Measurements from ENCODE around the gene DOC2B.
"Not testable (repeated sequence)": the region's sequence is repeated elsewhere in the genome, so short reads cannot be mapped to it uniquely, and the experiment has no call there.

DOC2B gene

DNA sequence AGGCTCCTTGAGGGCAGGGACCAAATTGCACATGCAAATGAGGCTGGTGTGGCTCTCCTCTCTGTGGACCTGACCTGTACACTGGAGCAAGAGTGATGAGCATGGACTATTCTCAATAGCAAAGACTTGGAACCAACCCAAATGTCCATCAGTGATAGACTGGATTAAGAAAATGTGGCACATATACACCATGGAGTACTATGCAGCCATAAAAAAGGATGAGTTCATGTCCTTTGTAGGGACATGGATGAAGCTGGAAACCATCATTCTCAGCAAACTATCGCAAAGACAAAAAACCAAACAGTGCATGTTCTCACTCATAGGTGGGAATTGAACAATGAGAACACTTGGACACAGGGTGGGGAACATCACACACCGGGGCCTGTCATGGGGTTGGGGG, 43.1 kb upstream of the DOC2B start:
- H3K4me1 ChIP-seq (ENCODE audit: control insufficient read depth, insufficient read depth, low read length): peaks cover 16% of the 10 kb centered on the region
- not testable (repeated sequence) for H3K9me3 ChIP-seq (ENCODE audit: control insufficient read depth, low read length); H3K27me3 ChIP-seq (ENCODE audit: control insufficient read depth, insufficient read depth, low read length, poor library complexity, severe bottlenecking); H3K4me3 ChIP-seq (ENCODE audit: insufficient read depth, low read depth, low read length); H3K27ac ChIP-seq (ENCODE audit: insufficient read depth, low read depth, low read length, poor library complexity, severe bottlenecking); H3K36me3 ChIP-seq (ENCODE audit: control insufficient read depth, insufficient read depth, low read length)
- WGBS, 2 experiments: 94 to 100% methylated on average over 1 to 2 of the region's 2 CpGs

DNA sequence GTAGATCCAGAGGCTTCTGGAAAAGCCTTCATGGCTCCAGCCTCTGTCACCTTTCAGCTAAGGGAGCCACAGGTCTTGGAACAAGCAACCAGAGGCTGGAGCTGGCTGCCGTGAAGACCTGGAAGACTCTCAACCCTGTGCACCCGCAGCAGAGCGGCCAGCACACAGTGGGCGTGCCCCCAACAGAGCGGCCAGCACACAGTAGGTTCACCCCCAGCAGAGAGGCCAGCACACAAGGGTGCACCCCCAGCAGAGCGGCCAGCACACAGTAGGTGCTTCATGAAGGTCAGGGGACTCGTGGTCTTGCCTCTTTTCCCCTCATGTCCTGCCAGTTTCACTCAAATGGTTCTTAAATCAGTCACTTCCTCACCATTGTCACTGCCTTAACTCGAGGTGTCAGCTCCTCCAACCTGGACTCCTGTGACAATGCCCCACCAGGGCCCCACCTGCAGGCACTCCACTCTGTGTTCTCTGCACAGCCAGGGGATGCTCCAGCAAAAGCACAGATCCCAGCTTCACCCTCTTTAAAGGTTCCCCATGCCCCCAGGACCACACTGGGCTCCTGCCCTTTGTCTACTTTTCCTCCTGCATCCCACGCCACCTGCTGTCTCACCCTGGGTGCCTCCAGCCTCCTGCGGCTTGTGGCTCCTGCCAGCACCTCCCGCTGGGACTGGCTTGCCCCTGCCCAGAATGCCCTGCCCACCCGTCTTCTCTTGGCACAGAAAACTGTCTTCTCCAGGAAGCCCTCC, 42.4 kb upstream of the DOC2B start:
- H3K4me3 ChIP-seq (ENCODE audit: insufficient read depth, low read depth, low read length): no peak overlapping the region
- WGBS, 2 experiments: 86 to 87% methylated on average over 12 of the region's 12 CpGs
- no peaks in the 10 kb centered on the region for H3K9me3 ChIP-seq (ENCODE audit: control insufficient read depth, low read length)
- H3K27ac ChIP-seq (ENCODE audit: insufficient read depth, low read depth, low read length, poor library complexity, severe bottlenecking): no peak overlapping the region
- peaks cover 16% of the 10 kb centered on the region for H3K4me1 ChIP-seq (ENCODE audit: control insufficient read depth, insufficient read depth, low read length)
- no peaks in the 10 kb centered on the region for H3K27me3 ChIP-seq (ENCODE audit: control insufficient read depth, insufficient read depth, low read length, poor library complexity, severe bottlenecking)
- no peaks in the 10 kb centered on the region for H3K36me3 ChIP-seq (ENCODE audit: control insufficient read depth, insufficient read depth, low read length)

DNA sequence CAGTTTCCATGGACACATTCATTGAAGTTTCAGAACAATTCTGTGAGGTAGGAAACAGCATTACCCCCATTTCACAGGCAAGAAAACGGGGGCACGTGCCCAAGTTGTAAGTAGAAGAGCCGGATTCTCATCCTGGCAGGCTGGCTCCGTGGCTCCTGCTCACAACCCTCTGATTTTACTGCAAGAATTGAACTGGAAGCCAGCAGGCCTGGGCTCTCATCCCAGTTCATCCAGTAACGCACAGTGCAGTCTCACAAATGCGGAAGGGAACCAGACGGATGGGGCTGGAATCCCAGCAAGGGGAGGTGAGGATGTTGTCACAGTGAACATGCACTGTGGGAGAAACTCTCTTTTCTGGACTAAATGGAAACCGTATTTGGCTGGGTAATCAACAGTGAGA, 40.7 kb upstream of the DOC2B start:
- Histone ChIP-seq H3K27me3 (ENCODE audit: control insufficient read depth, insufficient read depth, low read length, poor library complexity, severe bottlenecking) (no peaks in the 10 kb centered on the region), H3K4me1 (ENCODE audit: control insufficient read depth, insufficient read depth, low read length) (peaks cover 4% of the 10 kb centered on the region), H3K27ac (ENCODE audit: insufficient read depth, low read depth, low read length, poor library complexity, severe bottlenecking) (no peak overlapping the region), H3K36me3 (ENCODE audit: control insufficient read depth, insufficient read depth, low read length) (no peaks in the 10 kb centered on the region), H3K9me3 (ENCODE audit: control insufficient read depth, low read length) (no peaks in the 10 kb centered on the region), H3K4me3 (ENCODE audit: insufficient read depth, low read depth, low read length) (no peak overlapping the region)
- WGBS, 2 experiments: 94 to 95% methylated on average over 8 of the region's 8 CpGs

DNA sequence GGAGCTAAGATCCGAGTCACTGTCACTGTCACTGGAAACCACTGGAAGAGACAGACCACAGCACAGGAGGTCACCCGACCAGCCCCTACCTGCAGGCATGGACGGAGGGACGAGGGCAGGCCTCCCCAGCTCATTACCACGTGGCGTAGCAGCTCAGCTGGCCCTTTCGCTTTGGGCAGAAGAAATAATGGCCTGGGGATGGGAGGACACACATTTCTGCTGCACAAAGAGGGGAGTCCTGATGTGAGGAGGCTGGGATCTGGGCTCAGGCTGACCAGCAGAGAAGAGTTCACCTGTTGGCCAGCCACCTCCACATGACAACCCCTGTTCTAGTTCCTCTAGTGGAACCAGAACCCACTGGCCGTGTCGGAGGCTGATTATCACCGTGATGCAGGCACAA, 38.2 kb upstream of the DOC2B start:
- no peak overlapping the region for H3K4me3 ChIP-seq (ENCODE audit: insufficient read depth, low read depth, low read length)
- no peaks in the 10 kb centered on the region for H3K4me1 ChIP-seq (ENCODE audit: control insufficient read depth, insufficient read depth, low read length)
- H3K9me3 ChIP-seq (ENCODE audit: control insufficient read depth, low read length): no peaks in the 10 kb centered on the region
- H3K36me3 ChIP-seq (ENCODE audit: control insufficient read depth, insufficient read depth, low read length): no peaks in the 10 kb centered on the region
- WGBS, 2 experiments: 89 to 90% methylated on average over 10 of the region's 10 CpGs
- no peak overlapping the region for H3K27ac ChIP-seq (ENCODE audit: insufficient read depth, low read depth, low read length, poor library complexity, severe bottlenecking)
- no peaks in the 10 kb centered on the region for H3K27me3 ChIP-seq (ENCODE audit: control insufficient read depth, insufficient read depth, low read length, poor library complexity, severe bottlenecking)

DNA sequence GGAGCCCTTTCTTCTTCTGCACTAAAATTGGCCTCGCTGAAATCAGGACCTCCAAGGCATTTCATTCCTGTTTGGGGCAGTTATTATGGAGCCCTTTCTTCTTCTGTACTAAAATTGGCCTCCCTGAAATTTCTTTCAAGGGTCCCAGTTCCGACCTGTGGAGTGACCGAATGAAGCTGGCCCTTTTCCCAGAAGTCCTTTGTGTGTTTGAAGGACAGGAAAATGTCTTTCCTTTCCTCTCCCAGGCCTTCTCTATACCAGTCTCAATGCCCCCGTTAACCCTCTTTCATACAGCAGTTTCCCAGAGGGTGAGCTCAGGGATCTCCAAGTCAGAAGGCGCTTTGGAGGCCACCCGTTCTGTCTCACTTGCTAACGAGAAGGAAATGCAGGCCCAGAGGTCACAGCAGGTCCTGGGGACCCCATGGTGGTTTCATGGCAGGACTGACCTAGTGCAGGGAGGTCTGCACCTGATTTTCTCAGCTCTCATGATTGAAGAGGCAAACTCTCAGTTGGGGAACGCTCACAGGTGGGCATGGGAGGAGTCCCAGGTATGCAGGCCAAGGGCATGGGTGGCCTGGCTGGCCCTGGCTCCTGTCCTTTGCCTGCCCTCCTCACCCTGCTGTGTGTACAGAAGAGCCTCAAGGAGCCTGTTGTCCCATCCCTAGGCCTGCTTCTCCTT, 37.1 kb upstream of the DOC2B start:
- Histone ChIP-seq H3K4me1 (ENCODE audit: control insufficient read depth, insufficient read depth, low read length) (no peaks in the 10 kb centered on the region), H3K4me3 (ENCODE audit: insufficient read depth, low read depth, low read length) (no peak overlapping the region), H3K27ac (ENCODE audit: insufficient read depth, low read depth, low read length, poor library complexity, severe bottlenecking) (no peak overlapping the region), H3K27me3 (ENCODE audit: control insufficient read depth, insufficient read depth, low read length, poor library complexity, severe bottlenecking) (no peaks in the 10 kb centered on the region), H3K9me3 (ENCODE audit: control insufficient read depth, low read length) (no peaks in the 10 kb centered on the region), H3K36me3 (ENCODE audit: control insufficient read depth, insufficient read depth, low read length) (no peaks in the 10 kb centered on the region)
- WGBS, 2 experiments: 82 to 84% methylated on average over 8 of the region's 8 CpGs

DNA sequence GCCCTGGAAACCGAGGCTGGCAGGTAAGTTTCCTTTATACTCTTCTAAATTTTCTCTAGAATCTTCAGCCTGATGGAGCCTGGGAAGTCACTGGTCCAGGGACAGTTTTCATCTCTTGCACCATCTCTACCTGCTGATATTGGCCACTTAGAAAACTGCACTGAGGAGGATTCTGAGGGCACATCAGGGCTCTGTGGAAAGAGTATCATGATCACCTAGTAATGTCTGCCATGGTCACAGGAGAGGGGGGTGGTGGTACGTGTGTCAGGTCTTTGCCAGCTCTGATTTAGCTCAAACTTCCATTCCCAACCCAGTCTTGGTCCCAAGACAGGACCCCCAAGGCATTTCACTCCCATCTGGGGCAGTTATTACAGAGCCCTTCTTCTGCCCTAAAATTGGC, 35.2 kb upstream of the DOC2B start:
- 77 to 80% methylated on average over 2 of the region's 2 CpGs for WGBS, 2 experiments
- Histone ChIP-seq H3K9me3 (ENCODE audit: control insufficient read depth, low read length) (no peaks in the 10 kb centered on the region), H3K4me1 (ENCODE audit: control insufficient read depth, insufficient read depth, low read length) (no peaks in the 10 kb centered on the region), H3K36me3 (ENCODE audit: control insufficient read depth, insufficient read depth, low read length) (no peaks in the 10 kb centered on the region), H3K4me3 (ENCODE audit: insufficient read depth, low read depth, low read length) (no peak overlapping the region), H3K27ac (ENCODE audit: insufficient read depth, low read depth, low read length, poor library complexity, severe bottlenecking) (no peak overlapping the region), H3K27me3 (ENCODE audit: control insufficient read depth, insufficient read depth, low read length, poor library complexity, severe bottlenecking) (no peaks in the 10 kb centered on the region)

DNA sequence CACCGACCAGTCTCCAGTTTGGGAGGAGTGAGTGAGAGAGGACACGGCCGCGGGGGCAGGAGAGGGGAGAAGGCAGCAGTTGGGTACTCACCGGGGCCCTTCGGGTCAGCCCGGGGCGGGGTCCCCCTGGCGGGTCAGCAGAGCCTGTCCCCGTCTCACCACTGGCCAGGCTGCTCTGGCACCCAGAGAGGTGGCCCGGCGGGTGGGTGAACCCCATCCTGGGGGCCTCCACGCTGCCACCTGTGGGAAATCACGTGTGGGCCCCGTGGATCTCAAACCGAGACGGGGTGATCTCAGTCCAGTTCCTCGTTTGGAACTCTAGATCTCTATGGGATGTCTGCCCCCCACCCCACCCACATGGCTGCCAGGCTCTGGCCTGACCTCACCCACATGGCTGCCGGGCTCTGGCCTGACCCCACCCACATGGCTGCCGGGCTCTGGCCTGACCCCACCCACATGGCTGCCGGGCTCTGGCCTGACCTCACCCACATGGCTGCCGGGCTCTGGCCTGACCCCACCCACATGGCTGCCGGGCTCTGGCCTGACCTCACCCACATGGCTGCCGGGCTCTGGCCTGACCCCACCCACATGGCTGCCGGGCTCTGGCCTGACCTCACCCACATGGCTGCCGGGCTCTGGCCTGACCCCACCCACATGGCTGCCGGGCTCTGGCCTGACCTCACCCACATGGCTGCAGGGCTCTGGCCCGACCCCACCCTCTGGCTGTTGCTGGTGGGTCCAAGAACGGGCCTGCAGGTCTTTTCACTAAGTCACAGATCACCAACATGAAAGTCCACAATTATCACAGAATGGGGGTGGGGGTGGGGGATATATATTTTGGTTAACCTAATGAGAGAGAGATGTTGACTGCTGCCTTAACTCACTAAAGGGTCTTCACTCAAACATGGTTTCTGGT, 34.4 kb upstream of the DOC2B start:
- not testable (repeated sequence) for H3K27ac ChIP-seq (ENCODE audit: insufficient read depth, low read depth, low read length, poor library complexity, severe bottlenecking); H3K4me1 ChIP-seq (ENCODE audit: control insufficient read depth, insufficient read depth, low read length); H3K36me3 ChIP-seq (ENCODE audit: control insufficient read depth, insufficient read depth, low read length); H3K27me3 ChIP-seq (ENCODE audit: control insufficient read depth, insufficient read depth, low read length, poor library complexity, severe bottlenecking); H3K9me3 ChIP-seq (ENCODE audit: control insufficient read depth, low read length)
- WGBS, 2 experiments: 38 to 43% methylated on average over 21 to 23 of the region's 29 CpGs
- H3K4me3 ChIP-seq (ENCODE audit: insufficient read depth, low read depth, low read length): peak overlapping the region; percentile 47

DNA sequence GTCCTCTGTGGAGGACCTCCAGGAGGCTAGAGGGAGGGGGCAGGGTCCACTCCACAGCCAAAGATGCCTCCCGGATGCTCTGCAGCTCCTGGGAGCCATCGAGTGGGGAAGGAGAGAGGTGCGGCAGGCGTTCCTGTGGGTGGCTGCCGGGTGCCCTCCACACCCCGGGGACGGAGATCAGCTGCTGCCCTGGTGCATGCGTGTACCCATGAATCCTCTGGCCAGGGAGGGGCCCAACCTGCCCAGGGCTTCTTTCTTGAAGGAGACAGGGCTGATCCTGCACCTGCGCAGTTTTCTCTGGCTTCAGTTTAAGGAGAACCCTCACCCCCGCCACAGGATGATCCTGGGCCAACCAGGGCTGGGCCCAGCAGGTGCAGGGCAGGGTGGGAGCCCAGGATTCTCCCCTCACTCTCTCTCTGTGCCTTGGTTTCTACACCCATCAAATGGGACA, 33.5 kb upstream of the DOC2B start:
- Histone ChIP-seq H3K4me1 (ENCODE audit: control insufficient read depth, insufficient read depth, low read length) (no peaks in the 10 kb centered on the region), H3K27ac (ENCODE audit: insufficient read depth, low read depth, low read length, poor library complexity, severe bottlenecking) (no peak overlapping the region), H3K36me3 (ENCODE audit: control insufficient read depth, insufficient read depth, low read length) (no peaks in the 10 kb centered on the region), H3K27me3 (ENCODE audit: control insufficient read depth, insufficient read depth, low read length, poor library complexity, severe bottlenecking) (no peaks in the 10 kb centered on the region), H3K4me3 (ENCODE audit: insufficient read depth, low read depth, low read length) (peak overlapping the region; percentile 47), H3K9me3 (ENCODE audit: control insufficient read depth, low read length) (no peaks in the 10 kb centered on the region)
- WGBS, 2 experiments: 92 to 94% methylated on average over 10 of the region's 10 CpGs

DNA sequence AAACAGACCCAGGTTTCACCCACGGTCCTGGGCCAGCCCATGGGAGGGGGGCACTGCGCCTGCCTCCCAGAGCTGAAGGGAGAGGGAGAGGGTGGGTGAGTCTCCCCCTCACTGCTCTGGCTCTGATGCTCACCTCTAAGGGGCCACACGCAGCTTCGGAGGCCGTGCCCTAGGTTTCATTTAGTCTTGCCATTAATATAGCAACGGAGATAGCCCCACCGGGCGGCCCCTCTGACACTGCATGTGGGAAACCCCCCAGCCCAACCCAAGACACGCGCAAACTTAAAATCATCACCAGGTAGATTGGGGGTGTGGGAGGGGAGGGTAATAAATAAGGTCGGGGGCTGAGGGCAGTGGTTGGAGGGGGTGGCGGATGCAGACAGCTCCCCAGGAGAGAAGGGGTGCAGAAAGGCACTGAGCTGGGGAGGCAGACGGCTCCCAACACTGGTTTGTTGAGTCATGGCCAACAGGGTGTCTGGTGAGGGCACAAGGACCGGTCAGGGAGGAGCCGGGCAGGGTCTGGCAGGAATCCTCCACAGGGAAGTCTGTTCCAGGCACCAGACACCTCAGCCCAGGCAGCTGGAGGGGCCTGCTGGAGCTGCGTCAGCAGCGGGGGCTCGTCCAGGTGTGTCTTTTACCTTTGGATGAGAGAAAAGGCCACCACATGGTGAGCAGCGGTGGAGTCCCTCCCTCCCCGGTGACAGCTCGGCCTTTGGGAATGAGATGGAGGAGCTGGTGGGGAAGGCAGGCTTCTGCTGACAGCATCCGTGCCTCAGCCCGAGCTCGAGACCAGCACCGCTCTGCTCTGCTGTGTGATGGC, 32.0 kb upstream of the DOC2B start:
- H3K27me3 ChIP-seq (ENCODE audit: control insufficient read depth, insufficient read depth, low read length, poor library complexity, severe bottlenecking): no peaks in the 10 kb centered on the region
- H3K27ac ChIP-seq (ENCODE audit: insufficient read depth, low read depth, low read length, poor library complexity, severe bottlenecking): no peak overlapping the region
- no peaks in the 10 kb centered on the region for H3K4me1 ChIP-seq (ENCODE audit: control insufficient read depth, insufficient read depth, low read length)
- H3K9me3 ChIP-seq (ENCODE audit: control insufficient read depth, low read length): no peaks in the 10 kb centered on the region
- no peak overlapping the region for H3K4me3 ChIP-seq (ENCODE audit: insufficient read depth, low read depth, low read length)
- H3K36me3 ChIP-seq (ENCODE audit: control insufficient read depth, insufficient read depth, low read length): no peaks in the 10 kb centered on the region
- 94 to 95% methylated on average over 25 of the region's 25 CpGs for WGBS, 2 experiments
